Erythroblast (primary cell): ENCODE data around the gene FEM1C.

Source experiments
- GATA1 ChIP-seq: IDR thresholded peaks from 2 replicates; pipeline ENCODE4 v1.6.1; 2011; ENCODE audit warnings: low read depth, mild to moderate bottlenecking, control low read depth, low read length, moderate library complexity
- POLR2A ChIP-seq: IDR thresholded peaks from 2 replicates; pipeline ENCODE4 v1.6.1; 2011; ENCODE audit warnings: mild to moderate bottlenecking, low read length

DNA sequence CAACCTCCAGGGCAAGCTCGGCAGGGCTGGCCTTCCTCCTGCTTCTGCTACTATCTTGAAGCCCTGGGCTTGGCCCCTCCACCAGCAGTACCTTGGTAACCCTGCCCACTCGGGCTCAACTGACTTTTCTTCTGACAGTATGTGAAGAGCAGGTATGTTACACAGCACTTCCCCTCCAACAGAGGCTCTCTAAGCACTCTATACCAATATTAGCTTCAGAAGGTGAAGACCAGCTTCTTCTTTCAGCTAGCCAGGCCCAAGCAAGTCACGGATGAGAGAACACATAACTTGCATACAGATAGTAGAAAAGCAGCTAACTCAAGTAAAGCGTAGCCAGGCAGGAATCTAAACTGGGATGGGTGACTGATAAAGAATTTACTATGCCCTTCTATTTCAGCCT is 64.3 kb downstream of the FEM1C start:
- TF ChIP-seq POLR2A: no peak
- TF ChIP-seq GATA1: no peak
